SK-N-MC (cell line): ENCODE data around the gene DSN1.

Experiments
- DNase-seq: peaks from one replicate; pipeline ENCODE4 v3.0.0-alpha.2; 2011; ENCODE audit warnings: low read depth, low spot score
- H3K27ac ChIP-seq: fragments of 200-600 bp; sonication (generic); 2 replicates; pipeline ENCODE4 v1.5.1; 2016; ENCODE audit warnings: mixed run types
- H3K36me3 ChIP-seq: fragments of 200-600 bp; sonication (generic); 2 replicates; pipeline ENCODE4 v1.6.1; 2017; ENCODE audit warnings: antibody characterized with exemption, low read length, mixed read lengths; ENCODE audit not compliant: insufficient read depth
- H3K4me3 ChIP-seq: fragments of 200-600 bp; sonication (generic); 2 replicates; pipeline ENCODE4 v1.5.1; 2016
- H3K9ac ChIP-seq: fragments of 200-600 bp; sonication (generic); 2 replicates; pipeline ENCODE4 v1.8.0; 2017; ENCODE audit warnings: mixed run types, mixed read lengths; ENCODE audit not compliant: insufficient read length
- H3K9me3 ChIP-seq: fragments of 200-600 bp; sonication (generic); 2 replicates; pipeline ENCODE4 v1.6.1; 2017; ENCODE audit warnings: low read depth, mild to moderate bottlenecking, antibody characterized with exemption, low read length, moderate library complexity, mixed read lengths
- EZH2 ChIP-seq: fragments of 200-600 bp; sonication (generic); IDR thresholded peaks from one replicate; pipeline ENCODE4 v1.6.1; 2017; ENCODE audit warnings: antibody characterized with exemption
- FOXP2 ChIP-seq: optimal IDR thresholded peaks from 2 replicates; pipeline ENCODE3; 2011; ENCODE audit warnings: mild to moderate bottlenecking, moderate library complexity; ENCODE audit not compliant: insufficient read depth; ENCODE audit errors: extremely low read length, control extremely low read depth
- POLR2AphosphoS5 ChIP-seq: IDR thresholded peaks from 2 replicates; pipeline ENCODE4 v1.6.1; 2012; ENCODE audit warnings: mild to moderate bottlenecking, low read depth, low read length, borderline replicate concordance

Gene DSN1

DNA sequence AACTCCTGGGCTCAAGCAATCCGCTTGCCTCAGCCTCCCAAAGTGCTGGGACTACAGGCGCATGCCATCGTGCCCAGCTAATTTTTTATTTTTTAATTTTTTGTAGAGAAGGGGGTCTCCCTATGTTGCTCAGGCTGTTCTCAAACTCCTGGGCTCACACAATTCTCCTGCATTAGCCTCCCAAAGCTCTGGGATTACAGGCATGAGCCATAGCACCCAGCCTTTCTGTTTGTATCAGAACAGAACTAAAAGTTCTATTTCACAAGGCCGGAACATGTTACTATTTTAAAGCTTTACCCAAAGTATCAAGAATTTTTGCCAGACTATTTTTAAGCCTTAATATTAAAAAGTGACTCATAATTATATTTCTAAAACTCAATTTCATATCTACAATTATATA, 70.0 kb downstream of the DSN1 start:
- no peak overlapping the region for H3K27ac ChIP-seq
- H3K4me3 ChIP-seq, result no peak overlapping the region
- no peak overlapping the region for H3K9ac ChIP-seq
- no peak for TF ChIP-seq POLR2AphosphoS5
- no peak for TF ChIP-seq EZH2
- no peak for TF ChIP-seq FOXP2
- no peaks in the 10 kb centered on the region for H3K9me3 ChIP-seq
- H3K36me3 ChIP-seq, result no peaks in the 10 kb centered on the region
- no peak for DNase-seq
